ENCODE results near the gene CALD1.
A peak's percentile ranks its signal among the peaks of the same experiment; 100 is the strongest.

The CALD1 gene

GRCh38 chr7:134932707-134933370 is 153.4 kb downstream of the CALD1 start:
- DNase-seq = peak in 1 of 5 donors; percentile 7

GRCh38 chr7:134933460-134934068 is 154.1 kb downstream of the CALD1 start:
- no peak for DNase-seq

- no peak for DNase-seq
Measured at GRCh38 chr7:134935701-134936100, 156.3 kb downstream of the CALD1 start.

- no peak for DNase-seq
Measured at GRCh38 chr7:134936893-134937510, 157.6 kb downstream of the CALD1 start.

GRCh38 chr7:134938141-134938540 is 158.7 kb downstream of the CALD1 start:
- DNase-seq = no peak

- DNase-seq = no peak
Measured at GRCh38 chr7:134939136-134939535, 159.7 kb downstream of the CALD1 start.

- DNase-seq = no peak
Measured at GRCh38 chr7:134940729-134941128, 161.3 kb downstream of the CALD1 start.

- DNase-seq = no peak
Measured at GRCh38 chr7:134941185-134941900, 161.9 kb downstream of the CALD1 start.

- no peak for DNase-seq
Measured at GRCh38 chr7:134941952-134942351, 162.5 kb downstream of the CALD1 start.

- no peak for DNase-seq
Measured at GRCh38 chr7:134942690-134943466, 163.4 kb downstream of the CALD1 start.

- no peak for DNase-seq
Measured at GRCh38 chr7:134943785-134944400, 164.5 kb downstream of the CALD1 start.

GRCh38 chr7:134945691-134946090 is 166.3 kb downstream of the CALD1 start:
- DNase-seq = no peak

GRCh38 chr7:134946260-134946659 is 166.8 kb downstream of the CALD1 start:
- no peak for DNase-seq

GRCh38 chr7:134947329-134947728 is 167.9 kb downstream of the CALD1 start:
- no peak for DNase-seq

- DNase-seq = no peak
Measured at GRCh38 chr7:134947831-134948230, 168.4 kb downstream of the CALD1 start.

GRCh38 chr7:134948246-134948645 is 168.8 kb downstream of the CALD1 start:
- DNase-seq = no peak

- DNase-seq = no peak
Measured at GRCh38 chr7:134948736-134949135, 169.3 kb downstream of the CALD1 start.

GRCh38 chr7:134949171-134949570 is 169.7 kb downstream of the CALD1 start:
- DNase-seq = no peak

- peak in 1 of 5 donors; percentile 23 for DNase-seq
Measured at GRCh38 chr7:134954197-134955082, 175.0 kb downstream of the CALD1 start.

- DNase-seq = no peak
Measured at GRCh38 chr7:134957005-134957404, 177.6 kb downstream of the CALD1 start.

GRCh38 chr7:134959810-134960209 is 180.4 kb downstream of the CALD1 start:
- DNase-seq = no peak

All from T-helper 1 cell (primary cell).